Hepatocyte (in vitro differentiated cells): ENCODE measurements around the gene AMDHD1. TPM values are rescaled to one million over a fixed set of nuclear protein-coding genes. Genes with fewer than 3 reads are reported as not detected.

Source experiments
- DNase-seq: peaks from one replicate; pipeline ENCODE4 v3.0.0-alpha.2; 2016; ENCODE audit warnings: low spot score
- H2AFZ ChIP-seq: fragments of 200-600 bp; sonication (generic); 2 replicates; pipeline ENCODE4 v1.6.0; 2016; ENCODE audit warnings: antibody characterized with exemption, mild to moderate bottlenecking
- H3K27ac ChIP-seq: fragments of 200-600 bp; sonication (generic); 2 replicates; pipeline ENCODE4 v1.5.1; 2016; ENCODE audit warnings: mild to moderate bottlenecking
- H3K27me3 ChIP-seq: fragments of 200-600 bp; sonication (generic); 2 replicates; pipeline ENCODE4 v1.6.1; 2016
- H3K36me3 ChIP-seq: fragments of 200-600 bp; sonication (generic); replicated peaks from 2 replicates; pipeline ENCODE4 v1.5.1; 2016; ENCODE audit warnings: low read depth; ENCODE audit not compliant: insufficient read depth
- H3K4me1 ChIP-seq: fragments of 200-600 bp; sonication (generic); 2 replicates; pipeline ENCODE4 v1.5.1; 2016; ENCODE audit warnings: mild to moderate bottlenecking, moderate library complexity; ENCODE audit not compliant: insufficient read depth
- H3K4me2 ChIP-seq: fragments of 200-600 bp; sonication (generic); 2 replicates; pipeline ENCODE4 v1.6.0; 2016
- H3K4me3 ChIP-seq: fragments of 200-600 bp; sonication (generic); 2 replicates; pipeline ENCODE4 v1.5.1; 2016; ENCODE audit warnings: mild to moderate bottlenecking
- H3K79me2 ChIP-seq: fragments of 200-600 bp; sonication (generic); 2 replicates; pipeline ENCODE4 v1.6.0; 2017; ENCODE audit warnings: mild to moderate bottlenecking
- H3K9me2 ChIP-seq: fragments of 200-600 bp; sonication (generic); replicated peaks from 2 replicates; pipeline ENCODE4 v1.6.0; 2017; ENCODE audit warnings: mild to moderate bottlenecking; ENCODE audit not compliant: insufficient read depth
- H3K9me3 ChIP-seq: fragments of 200-600 bp; sonication (generic); 2 replicates; pipeline ENCODE4 v1.5.1; 2016; ENCODE audit warnings: low read depth, mild to moderate bottlenecking
- H4K20me1 ChIP-seq: fragments of 200-600 bp; sonication (generic); 2 replicates; pipeline ENCODE4 v1.6.0; 2016; ENCODE audit warnings: mild to moderate bottlenecking; ENCODE audit not compliant: insufficient read depth, poor library complexity, severe bottlenecking
- CTCF ChIP-seq: fragments of 200-600 bp; sonication (generic); IDR thresholded peaks from 2 replicates; pipeline ENCODE4 v1.5.1; 2016; ENCODE audit warnings: antibody characterized with exemption, mild to moderate bottlenecking; ENCODE audit not compliant: poor library complexity
- EZH2 ChIP-seq: fragments of 200-600 bp; sonication (generic); IDR thresholded peaks from 2 replicates; pipeline ENCODE4 v1.6.1; 2016; ENCODE audit warnings: antibody characterized with exemption, mild to moderate bottlenecking, borderline replicate concordance
- EZH2phosphoT487 ChIP-seq: fragments of 200-600 bp; sonication (generic); IDR thresholded peaks from one replicate; pipeline ENCODE4 v1.6.1; 2018; ENCODE audit warnings: antibody characterized with exemption, mild to moderate bottlenecking, low read depth, moderate library complexity; ENCODE audit not compliant: unreplicated experiment, severe bottlenecking
- WGBS: methylation state at CpG from one replicate; pipeline ENCODE4 v1.1.6; 2016; ENCODE audit warnings: low lambda C conversion rate; ENCODE audit errors: missing lambda C conversion rate; 5-methylcytosine and 5-hydroxymethylcytosine counted together
- polyA plus RNA-seq: library from polyadenylated mRNA; unstranded; fragments of >200 nt; fragmentation: Nextera tagmentation; extraction: Ambion mirVana; gene quantifications from 2 replicates; pipeline ENCODE4 v1.2.1, GENCODE V29; 2016
- total RNA-seq: library from RNA; depleted of rRNA; stranded (reverse); fragments of >200 nt; gene quantifications from 2 replicates; pipeline ENCODE4 v1.2.3, GENCODE V29; 2014

AMDHD1 gene
- total and polyA plus RNA-seq, 2 experiments from 2014 or later = 3.0 to 3.5 TPM

DNA sequence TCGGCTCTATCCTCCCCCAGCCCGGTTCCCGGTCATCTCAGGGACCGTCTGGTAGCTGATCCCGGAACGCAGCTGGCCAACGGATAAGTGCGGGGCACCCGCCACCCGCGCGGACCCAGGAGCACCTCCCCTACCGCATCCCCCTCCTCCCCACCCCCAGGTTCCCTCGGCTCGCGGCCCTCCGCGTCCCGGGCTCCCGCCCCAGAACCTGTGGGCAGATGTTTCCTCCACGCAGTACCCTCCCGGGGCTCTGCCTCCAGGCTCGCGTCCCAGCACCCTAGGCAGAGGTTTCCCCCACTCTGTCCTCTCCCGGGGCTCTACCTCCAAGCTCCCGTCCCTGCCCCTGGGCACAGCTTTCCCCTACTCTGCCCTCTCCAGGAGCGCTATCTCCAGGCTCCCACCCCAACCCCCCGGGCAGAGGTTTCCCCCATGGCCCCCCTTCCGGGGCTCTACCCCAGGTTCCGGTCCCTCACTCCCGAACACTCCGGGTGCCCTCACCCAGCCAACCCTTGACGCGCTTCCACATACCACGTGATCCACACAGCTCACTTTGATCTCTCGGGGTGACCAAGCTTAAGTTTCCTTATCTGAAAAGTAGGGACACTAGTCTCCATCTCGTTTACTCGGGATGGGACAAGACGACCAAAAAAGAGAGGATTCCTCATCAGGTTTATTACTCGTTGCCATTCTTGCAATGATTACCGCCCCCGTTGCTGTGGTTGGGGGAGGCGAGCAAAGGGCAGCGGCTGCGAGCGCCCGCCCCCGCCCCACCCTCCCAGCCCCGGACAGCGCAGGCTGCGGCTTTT, 404 bp upstream of the AMDHD1 start, which contains the start of gene CCDC38:
CCDC38 (minus strand) TSS at position 91 of the 806 bp plus-strand sequence. CDS start 6,105 bp downstream, outside the sequence.
- peak; percentile 85 for DNase-seq
- Histone ChIP-seq H3K79me2 (no peaks in the 10 kb centered on the region), H4K20me1 (no peaks in the 10 kb centered on the region), H3K4me1 (no peaks in the 10 kb centered on the region), H3K4me3 (peak within 1 kb of the TSS; percentile 76), H3K9me2 (no peaks in the 10 kb centered on the region), H3K27ac (peak within 1 kb of the TSS; percentile 73), H3K4me2 (peak within 1 kb of the TSS; percentile 89), H3K9me3 (no peaks in the 10 kb centered on the region), H3K27me3 (no peaks in the 10 kb centered on the region), H2AFZ (peak within 1 kb of the TSS; percentile 92), H3K36me3 (no peaks in the 10 kb centered on the region)
- under 1% methylated on average over 32 of the region's 51 CpGs for WGBS
- TF ChIP-seq EZH2 (no peak), EZH2phosphoT487 (no peak), CTCF (no peak)

GRCh38 chr12:95944108-95944704, 1.1 kb downstream of the AMDHD1 start:
- 87% methylated on average over 10 of the region's 10 CpGs for WGBS

DNA sequence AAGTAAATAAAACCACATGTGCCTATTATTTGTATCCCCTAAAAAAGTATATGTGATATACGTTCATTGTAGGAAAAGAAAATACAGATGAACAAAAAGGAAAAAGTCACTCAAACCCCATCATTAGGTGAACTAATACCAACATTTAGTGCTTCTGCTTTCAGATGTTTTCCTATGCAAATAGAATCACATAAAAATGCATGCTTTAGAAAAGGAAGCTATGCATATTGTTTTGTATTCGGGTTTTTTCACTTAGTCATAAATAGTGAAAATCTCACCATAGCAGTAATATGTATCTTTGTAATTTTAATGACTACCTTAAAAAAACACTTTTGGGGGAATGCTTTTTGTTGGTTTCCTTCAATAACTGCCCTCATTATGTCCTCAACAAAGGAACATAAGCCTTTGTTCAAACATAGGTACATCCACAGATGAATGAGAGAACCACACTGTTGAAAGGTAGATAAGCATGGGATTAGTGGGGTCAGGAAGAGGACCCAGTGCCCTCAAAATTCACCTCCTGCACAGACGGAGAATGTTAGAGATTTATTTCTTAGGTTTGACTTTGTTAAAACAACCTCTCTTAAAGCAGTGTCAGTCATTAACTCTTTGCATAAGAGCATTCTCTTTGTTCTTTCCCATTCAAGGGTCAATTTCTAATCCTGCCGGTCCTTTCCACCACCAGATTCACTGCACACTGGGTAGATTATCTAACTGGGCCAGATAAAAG, 6.5 kb downstream of the AMDHD1 start:
- Histone ChIP-seq H2AFZ (no peak overlapping the region), H3K9me3 (no peaks in the 10 kb centered on the region), H3K4me1 (no peaks in the 10 kb centered on the region), H3K27me3 (peaks cover 5% of the 10 kb centered on the region), H3K79me2 (no peaks in the 10 kb centered on the region), H3K36me3 (no peaks in the 10 kb centered on the region), H3K4me3 (no peak overlapping the region), H4K20me1 (no peaks in the 10 kb centered on the region), H3K9me2 (no peaks in the 10 kb centered on the region), H3K4me2 (no peak overlapping the region), H3K27ac (no peak overlapping the region)
- no peak for TF ChIP-seq EZH2
- DNase-seq = no peak
- WGBS = 40% methylated on average over 4 of the region's 4 CpGs

More at GRCh38 chr12:95944108-95944704, 1.1 kb downstream of the AMDHD1 start:
- H3K27me3 ChIP-seq = no peaks in the 10 kb centered on the region
- no peaks in the 10 kb centered on the region for H3K4me1 ChIP-seq
- no peaks in the 10 kb centered on the region for H3K9me3 ChIP-seq
- H4K20me1 ChIP-seq = no peaks in the 10 kb centered on the region
- DNase-seq = no peak
- no peaks in the 10 kb centered on the region for H3K79me2 ChIP-seq
- H3K27ac ChIP-seq = no peak overlapping the region
- no peak overlapping the region for H2AFZ ChIP-seq
- TF ChIP-seq EZH2 (no peak), CTCF (no peak), EZH2phosphoT487 (no peak)
- H3K4me3 ChIP-seq = no peak overlapping the region
- peak overlapping the region; percentile 89 for H3K4me2 ChIP-seq
- H3K9me2 ChIP-seq = no peaks in the 10 kb centered on the region
- H3K36me3 ChIP-seq = no peaks in the 10 kb centered on the region
